ENCODE data around the gene VCL. TPM values are rescaled to one million over a fixed set of nuclear protein-coding genes. Genes with fewer than 3 reads are reported as not detected.

The VCL gene
- total and polyA plus RNA-seq, 9 of the 15 experiments (the other 6 are each of a cell fraction or from before 2014, with no cell fraction given), result 29.8 to 186 (median 76.4) TPM

DNA sequence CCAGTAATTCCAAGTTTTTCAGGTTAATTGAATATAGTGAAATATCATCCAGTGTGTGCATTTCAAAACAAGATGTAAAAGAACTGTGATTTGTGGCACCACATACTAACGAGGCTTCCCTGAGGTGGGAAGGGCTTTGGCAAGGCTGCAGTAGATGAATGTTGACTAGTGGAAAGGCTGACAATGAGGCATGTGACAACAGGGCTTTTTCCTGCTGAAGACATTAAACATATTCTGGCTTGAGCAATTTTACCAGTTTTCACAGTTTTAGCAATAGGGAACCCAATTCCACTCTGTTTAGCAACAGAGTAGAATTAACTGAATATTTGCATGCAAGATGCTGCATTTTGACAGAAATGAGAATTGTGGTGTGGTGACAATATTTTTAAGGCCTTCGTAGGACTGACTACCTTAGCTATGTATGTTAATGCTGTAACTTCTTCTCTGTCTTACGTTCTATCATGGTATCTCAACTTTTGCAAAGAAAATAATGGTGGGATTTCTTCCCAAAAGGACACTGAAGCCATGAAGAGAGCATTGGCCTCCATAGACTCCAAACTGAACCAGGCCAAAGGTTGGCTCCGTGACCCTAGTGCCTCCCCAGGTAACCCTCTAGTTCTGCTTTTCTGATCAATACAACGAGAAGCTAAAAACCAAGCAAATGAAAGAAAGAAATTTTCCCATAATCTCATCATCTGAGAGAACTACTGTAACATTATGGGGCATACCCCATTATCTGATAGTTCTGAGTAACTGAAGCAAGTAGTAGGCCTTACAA lies 84.2 kb downstream of the VCL start:
- no TSS peak for BruUV-seq (replicated peaks)
- no peak for DNase-seq (ENCODE audit: extremely low read depth in 1 of 4, low spot score in 3 of 4)
- WGBS (ENCODE audit: insufficient coverage, low coverage, missing lambda C conversion rate), result 60% methylated on average over 5 of the region's 5 CpGs
- no peaks in the 10 kb centered on the region for H4K20me1 ChIP-seq (replicated peaks; ENCODE audit: control insufficient read depth, insufficient read depth, low read length)
- H3K79me2 ChIP-seq (ENCODE audit: control insufficient read depth, insufficient read depth, low read length), result no peaks in the 10 kb centered on the region
- ATAC-seq, result no peak
- POLR2A ChIA-PET, result interaction anchor here (1.0 to 1.3 kb wide), 4 partner anchors 16 to 203 kb away, joined by 3 to 5 read pairs (median 4); no protein-coding TSS in a partner anchor
- H3K36me3 ChIP-seq (ENCODE audit: control insufficient read depth, insufficient read depth, low read length), result peaks cover 56% of the 10 kb centered on the region
- H3K4me2 ChIP-seq (ENCODE audit: insufficient read depth, low read length), result no peak overlapping the region
- H3K4me3 ChIP-seq, result no peak overlapping the region
- H3K9ac ChIP-seq (ENCODE audit: insufficient read depth in 1 of 2, low read depth in 2 of 2, low read length in 2 of 2), result no peak overlapping the region
- CTCF ChIA-PET (ENCODE audit: low intra/inter-chr PET ratio), result interaction anchor here (2.1 to 2.3 kb wide), 2 partner anchors 195 to 233 kb away, joined by 15 to 20 read pairs; no protein-coding TSS in a partner anchor
- TF ChIP-seq ZNF239 (CRISPR knock-in tag; IDR thresholded peaks at IDR 0.05), result no peak
- TF ChIP-seq, protein P1, sequence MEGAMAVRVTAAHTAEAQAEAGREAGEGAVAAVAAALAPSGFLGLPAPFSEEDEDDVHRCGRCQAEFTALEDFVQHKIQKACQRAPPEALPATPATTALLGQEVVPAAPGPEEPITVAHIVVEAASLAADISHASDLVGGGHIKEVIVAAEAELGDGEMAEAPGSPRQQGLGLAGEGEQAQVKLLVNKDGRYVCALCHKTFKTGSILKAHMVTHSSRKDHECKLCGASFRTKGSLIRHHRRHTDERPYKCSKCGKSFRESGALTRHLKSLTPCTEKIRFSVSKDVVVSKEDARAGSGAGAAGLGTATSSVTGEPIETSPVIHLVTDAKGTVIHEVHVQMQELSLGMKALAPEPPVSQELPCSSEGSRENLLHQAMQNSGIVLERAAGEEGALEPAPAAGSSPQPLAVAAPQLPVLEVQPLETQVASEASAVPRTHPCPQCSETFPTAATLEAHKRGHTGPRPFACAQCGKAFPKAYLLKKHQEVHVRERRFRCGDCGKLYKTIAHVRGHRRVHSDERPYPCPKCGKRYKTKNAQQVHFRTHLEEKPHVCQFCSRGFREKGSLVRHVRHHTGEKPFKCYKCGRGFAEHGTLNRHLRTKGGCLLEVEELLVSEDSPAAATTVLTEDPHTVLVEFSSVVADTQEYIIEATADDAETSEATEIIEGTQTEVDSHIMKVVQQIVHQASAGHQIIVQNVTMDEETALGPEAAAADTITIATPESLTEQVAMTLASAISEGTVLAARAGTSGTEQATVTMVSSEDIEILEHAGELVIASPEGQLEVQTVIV (CRISPR knock-in tag; IDR thresholded peaks at IDR 0.05; ENCODE audit: borderline replicate concordance), result no peak
- TF ChIP-seq, protein P2, sequence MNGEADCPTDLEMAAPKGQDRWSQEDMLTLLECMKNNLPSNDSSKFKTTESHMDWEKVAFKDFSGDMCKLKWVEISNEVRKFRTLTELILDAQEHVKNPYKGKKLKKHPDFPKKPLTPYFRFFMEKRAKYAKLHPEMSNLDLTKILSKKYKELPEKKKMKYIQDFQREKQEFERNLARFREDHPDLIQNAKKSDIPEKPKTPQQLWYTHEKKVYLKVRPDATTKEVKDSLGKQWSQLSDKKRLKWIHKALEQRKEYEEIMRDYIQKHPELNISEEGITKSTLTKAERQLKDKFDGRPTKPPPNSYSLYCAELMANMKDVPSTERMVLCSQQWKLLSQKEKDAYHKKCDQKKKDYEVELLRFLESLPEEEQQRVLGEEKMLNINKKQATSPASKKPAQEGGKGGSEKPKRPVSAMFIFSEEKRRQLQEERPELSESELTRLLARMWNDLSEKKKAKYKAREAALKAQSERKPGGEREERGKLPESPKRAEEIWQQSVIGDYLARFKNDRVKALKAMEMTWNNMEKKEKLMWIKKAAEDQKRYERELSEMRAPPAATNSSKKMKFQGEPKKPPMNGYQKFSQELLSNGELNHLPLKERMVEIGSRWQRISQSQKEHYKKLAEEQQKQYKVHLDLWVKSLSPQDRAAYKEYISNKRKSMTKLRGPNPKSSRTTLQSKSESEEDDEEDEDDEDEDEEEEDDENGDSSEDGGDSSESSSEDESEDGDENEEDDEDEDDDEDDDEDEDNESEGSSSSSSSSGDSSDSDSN (IDR thresholded peaks at IDR 0.05; ENCODE audit: borderline replicate concordance in 1 of 2, low read depth in 2 of 2, low read length in 2 of 2), result no peak
- no peak for TF ChIP-seq BACH1 (tag; IDR thresholded peaks at IDR 0.05)
- TF ChIP-seq PCBP1 (IDR thresholded peaks at IDR 0.05; ENCODE audit: low read depth, low read length, poor library complexity, severe bottlenecking), result no peak
- no peak for TF ChIP-seq HDAC3 (IDR thresholded peaks at IDR 0.05; ENCODE audit: borderline replicate concordance, partially characterized antibody)
- FAIRE-seq, result no peak
- no peaks in the 10 kb centered on the region for H3K9me1 ChIP-seq (ENCODE audit: control insufficient read depth, insufficient read depth, low read length)
- peaks cover 0 to 15% of the 10 kb centered on the region in 2 experiments; a peak in 1 of 5 replicates for H3K4me1 ChIP-seq (replicated peaks in 1 of 2; ENCODE audit: control insufficient read depth in 2 of 2, insufficient read depth in 2 of 2, low read length in 2 of 2)
- no peaks in the 10 kb centered on the region for H3K27me3 ChIP-seq (ENCODE audit: control insufficient read depth in 2 of 2, insufficient read depth in 2 of 2, low read length in 2 of 2)
- H3K9me3 ChIP-seq (replicated peaks; ENCODE audit: control insufficient read depth, insufficient read depth, low read depth, low read length), result no peaks in the 10 kb centered on the region
- no peak overlapping the region for H2AFZ ChIP-seq (ENCODE audit: low read depth, low read length)
- in situ Hi-C loops (cut with MboI), result loop anchor here (5.0 kb wide), 1 partner anchor 195 kb away; no protein-coding TSS in a partner anchor
- intact Hi-C loops (cut with micrococcal nuclease), result loop anchor here (1.0 to 5.0 kb wide), 3 partner anchors 85 to 196 kb away; partner anchors contain the start of gene VCL
- no peak overlapping the region for H3K27ac ChIP-seq (ENCODE audit: extremely low read depth, low read depth, low read length)

All from K562 (cell line).